Activated gamma-delta T cell (primary cell): ENCODE results near the gene KCNQ5.
"Not testable (repeated sequence)": the region's sequence is repeated elsewhere in the genome, so short reads cannot be mapped to it uniquely, and the experiment has no call there.

Source experiments
- DNase-seq: peaks from one replicate; lab custom pipeline; 2025; lab: John Stamatoyannopoulos, UW
- total RNA-seq, 2 donors: gene quantifications; one replicate each; lab custom pipeline; 2026; lab: John Stamatoyannopoulos, UW

KCNQ5 gene
- total RNA-seq = 4.4 to 4.8 reads per million in 2 donors

- peak; percentile 16 for DNase-seq
Measured at GRCh38 chr6:72621291-72622093, at the start of gene KCNQ5. Gene KCNQ5, plus strand, starts transcription at chr6:72622064.

- DNase-seq = no peak
Measured at GRCh38 chr6:72579865-72580264, 42.0 kb upstream of the KCNQ5 start.

- no peak for DNase-seq
Measured at GRCh38 chr6:72580281-72580940, 41.5 kb upstream of the KCNQ5 start.

- not testable (repeated sequence) for DNase-seq
Measured at GRCh38 chr6:72580950-72581349, 40.9 kb upstream of the KCNQ5 start.

- DNase-seq = no peak
Measured at GRCh38 chr6:72588155-72588554, 33.7 kb upstream of the KCNQ5 start.

- no peak for DNase-seq
Measured at GRCh38 chr6:72589096-72589495, 32.8 kb upstream of the KCNQ5 start.

GRCh38 chr6:72595812-72596211, 26.1 kb upstream of the KCNQ5 start:
- no peak for DNase-seq

- DNase-seq = no peak
Measured at GRCh38 chr6:72616406-72617015, 5.4 kb upstream of the KCNQ5 start.

- DNase-seq = no peak
Measured at GRCh38 chr6:72617721-72618120, 4.1 kb upstream of the KCNQ5 start.

GRCh38 chr6:72619883-72620696, 1.8 kb upstream of the KCNQ5 start:
- DNase-seq = peak; percentile 23

GRCh38 chr6:72620871-72621290, 983 bp upstream of the KCNQ5 start:
- no peak for DNase-seq

- peak; percentile 38 for DNase-seq
Measured at GRCh38 chr6:72622094-72622940, 453 bp downstream of the KCNQ5 start.

- no peak for DNase-seq
Measured at GRCh38 chr6:72623808-72624207, 1.9 kb downstream of the KCNQ5 start.

GRCh38 chr6:72624557-72625160, 2.8 kb downstream of the KCNQ5 start:
- DNase-seq = no peak

- no peak for DNase-seq
Measured at GRCh38 chr6:72626126-72626525, 4.3 kb downstream of the KCNQ5 start.

GRCh38 chr6:72627539-72627938, 5.7 kb downstream of the KCNQ5 start:
- no peak for DNase-seq

- no peak for DNase-seq
Measured at GRCh38 chr6:72631480-72631879, 9.6 kb downstream of the KCNQ5 start.

GRCh38 chr6:72635636-72636035, 13.8 kb downstream of the KCNQ5 start:
- DNase-seq = no peak

- DNase-seq = no peak
Measured at GRCh38 chr6:72636215-72636614, 14.4 kb downstream of the KCNQ5 start.

- DNase-seq = no peak
Measured at GRCh38 chr6:72636786-72637185, 14.9 kb downstream of the KCNQ5 start.
